WTC11 (cell line): Measurements from ENCODE around the gene MCRS1.

Source experiments
- ATF2 ChIP-seq: sonication (generic); formaldehyde crosslinking; IDR thresholded peaks from 2 replicates; pipeline ENCODE4 v1.8.1; 2022; ENCODE audit warnings: low read depth, missing genetic modification reagents, borderline replicate concordance
- ATF3 ChIP-seq: sonication (generic); formaldehyde crosslinking; conservative IDR thresholded peaks from 2 replicates; pipeline ENCODE4 v1.8.1; 2022; ENCODE audit warnings: mild to moderate bottlenecking, missing genetic modification reagents
- CREB1 ChIP-seq: sonication (generic); formaldehyde crosslinking; IDR thresholded peaks from 2 replicates; pipeline ENCODE4 v1.8.0; 2023; ENCODE audit warnings: mild to moderate bottlenecking, missing genetic modification reagents
- CTCF ChIP-seq: fragments of 200-600 bp; IDR thresholded peaks from 2 replicates; pipeline ENCODE4 v1.8.0; 2022; ENCODE audit warnings: antibody characterized with exemption
- E2F4 ChIP-seq: sonication (generic); formaldehyde crosslinking; IDR thresholded peaks from 2 replicates; pipeline ENCODE4 v1.8.1; 2022; ENCODE audit warnings: low read depth, mild to moderate bottlenecking, moderate library complexity, missing genetic modification reagents, borderline replicate concordance
- FOXJ3 ChIP-seq: sonication (generic); formaldehyde crosslinking; IDR thresholded peaks from 2 replicates; pipeline ENCODE4 v1.9.0; 2021; ENCODE audit warnings: missing genetic modification reagents, mild to moderate bottlenecking, borderline replicate concordance
- FOXP1 ChIP-seq: sonication (generic); formaldehyde crosslinking; IDR thresholded peaks from 2 replicates; pipeline ENCODE4 v1.8.0; 2022; ENCODE audit warnings: missing genetic modification reagents, mild to moderate bottlenecking, moderate library complexity, borderline replicate concordance
- MAX ChIP-seq: sonication (generic); formaldehyde crosslinking; IDR thresholded peaks from 2 replicates; pipeline ENCODE4 v1.8.0; 2022; ENCODE audit warnings: mild to moderate bottlenecking, missing genetic modification reagents
- MXD4 ChIP-seq: fragments of 250-450 bp; sonication (Bioruptor Pico); IDR thresholded peaks from 2 replicates; pipeline ENCODE4 v1.8.0; 2021; ENCODE audit warnings: mild to moderate bottlenecking, moderate library complexity, borderline replicate concordance
- NR2C2 ChIP-seq: sonication (generic); formaldehyde crosslinking; IDR thresholded peaks from 2 replicates; pipeline ENCODE4 v1.8.0; 2022; ENCODE audit warnings: mild to moderate bottlenecking, missing genetic modification reagents
- NR3C1 ChIP-seq: sonication (generic); formaldehyde crosslinking; conservative IDR thresholded peaks from 2 replicates; pipeline ENCODE4 v1.8.1; 2023; ENCODE audit warnings: low read depth, mild to moderate bottlenecking, missing genetic modification reagents
- SMAD4 ChIP-seq: sonication (generic); formaldehyde crosslinking; IDR thresholded peaks from 2 replicates; pipeline ENCODE4 v1.8.0; 2022; ENCODE audit warnings: mild to moderate bottlenecking, missing genetic modification reagents
- USF2 ChIP-seq: sonication (generic); formaldehyde crosslinking; IDR thresholded peaks from 2 replicates; pipeline ENCODE4 v1.8.1; 2023; ENCODE audit warnings: mild to moderate bottlenecking, missing genetic modification reagents, moderate library complexity
- ZNF281 ChIP-seq: sonication (generic); formaldehyde crosslinking; IDR thresholded peaks from 2 replicates; pipeline ENCODE4 v1.8.0; 2023; ENCODE audit warnings: mild to moderate bottlenecking, missing genetic modification reagents

GRCh38 chr12:49555631-49556390 lies 12.1 kb downstream of the MCRS1 start:
- TF ChIP-seq CTCF = no peak
- no peak for TF ChIP-seq E2F4 (CRISPR knock-in tag)
- TF ChIP-seq ATF2 (CRISPR knock-in tag) = no peak
- no peak for TF ChIP-seq CREB1 (CRISPR knock-in tag)
- no peak for TF ChIP-seq FOXP1 (CRISPR knock-in tag)
- no peak for TF ChIP-seq SMAD4 (CRISPR knock-in tag)
- no peak for TF ChIP-seq NR2C2
- TF ChIP-seq NR3C1 = no peak
- TF ChIP-seq MXD4 = no peak
- no peak for TF ChIP-seq FOXJ3
- no peak for TF ChIP-seq USF2 (CRISPR knock-in tag)
- TF ChIP-seq ATF3 (CRISPR knock-in tag) = no peak
- TF ChIP-seq MAX (CRISPR knock-in tag) = no peak
- no peak for TF ChIP-seq ZNF281 (CRISPR knock-in tag)
